CD8-positive, alpha-beta memory T cell (primary cell): ENCODE results near the gene GRM5. TPM values are rescaled to one million over a fixed set of nuclear protein-coding genes. Genes with fewer than 3 reads are reported as not detected.

ENCODE experiments used
- CTCF ChIA-PET: fragments of 350-600 bp; sonication (Branson Sonifier 250); formaldehyde crosslinking; loops from one replicate; lab custom pipeline; 2021; ENCODE audit warnings: antibody characterized with exemption; lab: Charles Lee
- POLR2A ChIA-PET: fragments of 350-600 bp; sonication (Branson Sonifier 250); formaldehyde crosslinking; loops from one replicate; lab custom pipeline; 2021; ENCODE audit warnings: antibody characterized with exemption; lab: Charles Lee
- DNase-seq, 5 donors: peaks; one replicate each; pipeline versions ENCODE4 v3.0.0 to v3.0.0-alpha.2; 2020 to 2022; ENCODE audit warnings: mixed read lengths in 1 of 5
- H3K27ac ChIP-seq: one replicate; pipeline ENCODE4 v1.7.0; 2013; ENCODE audit warnings: low read depth, mild to moderate bottlenecking, low read length, moderate library complexity
- H3K27me3 ChIP-seq: 2 replicates; pipeline ENCODE4 v1.7.0; 2013; ENCODE audit warnings: low read length, mild to moderate bottlenecking; ENCODE audit not compliant: insufficient read depth, poor library complexity, severe bottlenecking
- H3K36me3 ChIP-seq: 2 replicates; pipeline ENCODE4 v1.7.0; 2013; ENCODE audit warnings: mild to moderate bottlenecking, low read length, moderate library complexity; ENCODE audit not compliant: insufficient read depth
- H3K4me1 ChIP-seq: 2 replicates; pipeline ENCODE4 v1.7.0; 2013; ENCODE audit warnings: mild to moderate bottlenecking, low read length, moderate library complexity; ENCODE audit not compliant: insufficient read depth
- H3K4me3 ChIP-seq: 2 replicates; pipeline ENCODE4 v1.7.0; 2013; ENCODE audit warnings: mild to moderate bottlenecking, low read length
- H3K9me3 ChIP-seq: 2 replicates; pipeline ENCODE4 v1.7.0; 2013; ENCODE audit warnings: mild to moderate bottlenecking, low read length
- H3K27ac Mint-ChIP-seq, 8 donors: one replicate each; pipeline ENCODE4 v1.8.0; 2020 to 2021; ENCODE audit warnings: mixed read lengths in 8 of 8, mild to moderate bottlenecking in 6 of 8, inconsistent platforms in 3 of 8, moderate library complexity in 3 of 8
- H3K27me3 Mint-ChIP-seq, 2 donors: one replicate each; pipeline ENCODE4 v1.8.0; 2020 to 2021; ENCODE audit warnings: mixed read lengths in 2 of 2, mild to moderate bottlenecking in 1 of 2, moderate library complexity in 1 of 2
- H3K36me3 Mint-ChIP-seq, 3 donors: one replicate each; pipeline ENCODE4 v1.8.0; 2020 to 2021; ENCODE audit warnings: mixed read lengths in 3 of 3, inconsistent platforms in 1 of 3, mild to moderate bottlenecking in 1 of 3
- H3K4me1 Mint-ChIP-seq, 3 donors: one replicate each; pipeline ENCODE4 v1.8.0; 2020 to 2021; ENCODE audit warnings: mixed read lengths in 3 of 3, inconsistent platforms in 1 of 3, mild to moderate bottlenecking in 1 of 3
- H3K4me3 Mint-ChIP-seq, 7 donors: one replicate each; pipeline ENCODE4 v1.8.0; 2020 to 2021; ENCODE audit warnings: mixed read lengths in 7 of 7, mild to moderate bottlenecking in 6 of 7, moderate library complexity in 4 of 7, inconsistent platforms in 2 of 7
- H3K9me3 Mint-ChIP-seq, 5 donors: one replicate each; pipeline ENCODE4 v1.8.0; 2020 to 2022; ENCODE audit warnings: mixed read lengths in 5 of 5, mild to moderate bottlenecking in 3 of 5, moderate library complexity in 2 of 5, inconsistent platforms in 1 of 5
- polyA plus RNA-seq: library from polyadenylated mRNA; unstranded; fragments of 300-500 nt; fragmentation: Illumina TruSeq; gene quantifications from one replicate; pipeline ENCODE4 v1.2.3, GENCODE V29; 2021
- total RNA-seq, 2 experiments: library from RNA; stranded (reverse); gene quantifications; one replicate each; pipeline ENCODE4 v1.2.3, GENCODE V29; 2021

GRM5 gene
- total and polyA plus RNA-seq, 3 experiments from 2014 or later = not detected

- no peaks in the 10 kb centered on the region for H3K36me3 ChIP-seq
- H3K27me3 ChIP-seq = no peaks in the 10 kb centered on the region
- no peak overlapping the region for H3K27ac ChIP-seq
- H3K4me1 Mint-ChIP-seq = no peaks in the 10 kb centered on the region
- POLR2A ChIA-PET = no interaction called here
- no peaks in the 10 kb centered on the region for H3K36me3 Mint-ChIP-seq
- H3K4me1 ChIP-seq = no peaks in the 10 kb centered on the region
- no peak overlapping the region for H3K4me3 Mint-ChIP-seq
- H3K9me3 Mint-ChIP-seq = no peaks in the 10 kb centered on the region
- no peaks in the 10 kb centered on the region for H3K27me3 Mint-ChIP-seq
- no peak for DNase-seq
- CTCF ChIA-PET = no interaction called here
- no peaks in the 10 kb centered on the region for H3K9me3 ChIP-seq
- H3K27ac Mint-ChIP-seq = no peak overlapping the region
- H3K4me3 ChIP-seq = no peak overlapping the region
These were observed 569.9 kb downstream of the GRM5 start for GRCh38 chr11:88495836-88496235.

GRCh38 chr11:88494848-88495247 is 570.9 kb downstream of the GRM5 start:
- H3K4me1 ChIP-seq = no peaks in the 10 kb centered on the region
- Mint-ChIP-seq H3K36me3 (no peaks in the 10 kb centered on the region), H3K4me1 (no peaks in the 10 kb centered on the region), H3K27me3 (no peaks in the 10 kb centered on the region), H3K27ac (peak overlapping the region in 1 of 8 donors; percentile 2), H3K4me3 (no peak overlapping the region), H3K9me3 (no peaks in the 10 kb centered on the region)
- ChIA-PET POLR2A (no interaction called here), CTCF (no interaction called here)
- no peak overlapping the region for H3K27ac ChIP-seq
- no peaks in the 10 kb centered on the region for H3K9me3 ChIP-seq
- no peak overlapping the region for H3K4me3 ChIP-seq
- H3K27me3 ChIP-seq = no peaks in the 10 kb centered on the region
- H3K36me3 ChIP-seq = no peaks in the 10 kb centered on the region
- DNase-seq = no peak

- H3K4me1 Mint-ChIP-seq = no peaks in the 10 kb centered on the region
- no peak overlapping the region for H3K27ac Mint-ChIP-seq
- no peaks in the 10 kb centered on the region for H3K36me3 Mint-ChIP-seq
- no peak overlapping the region for H3K4me3 Mint-ChIP-seq
- no peaks in the 10 kb centered on the region for H3K4me1 ChIP-seq
- ChIA-PET POLR2A (no interaction called here), CTCF (no interaction called here)
- DNase-seq = no peak
- H3K36me3 ChIP-seq = no peaks in the 10 kb centered on the region
- no peaks in the 10 kb centered on the region for H3K27me3 Mint-ChIP-seq
- H3K27ac ChIP-seq = no peak overlapping the region
- no peaks in the 10 kb centered on the region for H3K9me3 Mint-ChIP-seq
- H3K27me3 ChIP-seq = no peaks in the 10 kb centered on the region
- H3K4me3 ChIP-seq = no peak overlapping the region
- H3K9me3 ChIP-seq = no peaks in the 10 kb centered on the region
These were observed 574.1 kb downstream of the GRM5 start for GRCh38 chr11:88491674-88492073.

GRCh38 chr11:88489030-88489429 is 576.8 kb downstream of the GRM5 start:
- H3K9me3 ChIP-seq = no peaks in the 10 kb centered on the region
- Mint-ChIP-seq H3K4me1 (peaks cover 4 to 9% (median 6%) of the 10 kb centered on the region in 3 donors), H3K27ac (no peak overlapping the region), H3K27me3 (no peaks in the 10 kb centered on the region), H3K36me3 (no peaks in the 10 kb centered on the region), H3K9me3 (no peaks in the 10 kb centered on the region), H3K4me3 (no peak overlapping the region)
- no peak overlapping the region for H3K4me3 ChIP-seq
- no peak overlapping the region for H3K27ac ChIP-seq
- H3K36me3 ChIP-seq = no peaks in the 10 kb centered on the region
- no peak for DNase-seq
- ChIA-PET POLR2A (no interaction called here), CTCF (no interaction called here)
- no peaks in the 10 kb centered on the region for H3K4me1 ChIP-seq
- no peaks in the 10 kb centered on the region for H3K27me3 ChIP-seq

GRCh38 chr11:88487646-88488045 is 578.1 kb downstream of the GRM5 start:
- no peaks in the 10 kb centered on the region for H3K4me1 ChIP-seq
- H3K36me3 ChIP-seq = no peaks in the 10 kb centered on the region
- H3K27ac ChIP-seq = no peak overlapping the region
- H3K9me3 ChIP-seq = no peaks in the 10 kb centered on the region
- Mint-ChIP-seq H3K9me3 (no peaks in the 10 kb centered on the region), H3K4me1 (peaks cover 4 to 9% (median 6%) of the 10 kb centered on the region in 3 donors), H3K27ac (no peak overlapping the region), H3K27me3 (no peaks in the 10 kb centered on the region), H3K36me3 (no peaks in the 10 kb centered on the region), H3K4me3 (no peak overlapping the region)
- CTCF ChIA-PET = interaction anchor here (0.8 kb wide), 1 partner anchor 10 kb away, joined by 3 read pairs; no protein-coding TSS in a partner anchor
- H3K4me3 ChIP-seq = no peak overlapping the region
- H3K27me3 ChIP-seq = no peaks in the 10 kb centered on the region
- no peak for DNase-seq
- POLR2A ChIA-PET = no interaction called here

GRCh38 chr11:88484873-88485621 is 580.7 kb downstream of the GRM5 start:
- Histone ChIP-seq H3K27me3 (no peaks in the 10 kb centered on the region), H3K9me3 (no peaks in the 10 kb centered on the region), H3K36me3 (no peaks in the 10 kb centered on the region), H3K27ac (no peak overlapping the region), H3K4me1 (no peaks in the 10 kb centered on the region), H3K4me3 (no peak overlapping the region)
- no peak overlapping the region for H3K27ac Mint-ChIP-seq
- H3K36me3 Mint-ChIP-seq = no peaks in the 10 kb centered on the region
- peaks cover 0 to 9% of the 10 kb centered on the region in 2 donors for H3K27me3 Mint-ChIP-seq
- CTCF ChIA-PET = interaction anchor here (0.8 to 1.6 kb wide), 4 partner anchors 11 to 187 kb away, joined by 3 to 4 read pairs (median 4); no protein-coding TSS in a partner anchor
- H3K4me3 Mint-ChIP-seq = no peak overlapping the region
- POLR2A ChIA-PET = no interaction called here
- H3K4me1 Mint-ChIP-seq = peaks cover 4 to 9% (median 6%) of the 10 kb centered on the region in 3 donors
- no peaks in the 10 kb centered on the region for H3K9me3 Mint-ChIP-seq
- peak in 3 of 5 donors; percentile 16 to 54 (median 18) for DNase-seq

GRCh38 chr11:88482871-88483301 is 582.9 kb downstream of the GRM5 start:
- H3K36me3 Mint-ChIP-seq = no peaks in the 10 kb centered on the region
- Histone ChIP-seq H3K4me3 (no peak overlapping the region), H3K9me3 (no peaks in the 10 kb centered on the region), H3K36me3 (no peaks in the 10 kb centered on the region), H3K4me1 (no peaks in the 10 kb centered on the region), H3K27me3 (no peaks in the 10 kb centered on the region), H3K27ac (no peak overlapping the region)
- CTCF ChIA-PET = no interaction called here
- POLR2A ChIA-PET = no interaction called here
- H3K4me3 Mint-ChIP-seq = no peak overlapping the region
- no peak for DNase-seq
- H3K27ac Mint-ChIP-seq = no peak overlapping the region
- no peaks in the 10 kb centered on the region for H3K9me3 Mint-ChIP-seq
- H3K4me1 Mint-ChIP-seq = peaks cover 4 to 9% (median 6%) of the 10 kb centered on the region in 3 donors
- H3K27me3 Mint-ChIP-seq = peaks cover 1 to 9% of the 10 kb centered on the region in 2 donors

- no peak overlapping the region for H3K27ac ChIP-seq
- no peak overlapping the region for H3K4me3 ChIP-seq
- ChIA-PET POLR2A (no interaction called here), CTCF (interaction anchor here (1.2 kb wide), 1 partner anchor 198 kb away, joined by 3 read pairs; no protein-coding TSS in a partner anchor)
- no peak overlapping the region for H3K4me3 Mint-ChIP-seq
- no peaks in the 10 kb centered on the region for H3K9me3 Mint-ChIP-seq
- H3K27ac Mint-ChIP-seq = no peak overlapping the region
- peaks cover 4 to 6% (median 6%) of the 10 kb centered on the region in 3 donors for H3K4me1 Mint-ChIP-seq
- no peaks in the 10 kb centered on the region for H3K27me3 ChIP-seq
- H3K36me3 ChIP-seq = no peaks in the 10 kb centered on the region
- no peaks in the 10 kb centered on the region for H3K9me3 ChIP-seq
- H3K27me3 Mint-ChIP-seq = peaks cover 1 to 9% of the 10 kb centered on the region in 2 donors
- H3K36me3 Mint-ChIP-seq = no peaks in the 10 kb centered on the region
- no peaks in the 10 kb centered on the region for H3K4me1 ChIP-seq
- no peak for DNase-seq
These were observed 585.6 kb downstream of the GRM5 start for GRCh38 chr11:88480223-88480622.
